HG03439 (cell line): ENCODE measurements around the gene CHST14.

ENCODE experiments used
- ATAC-seq: cut with Tn5 transposase; IDR thresholded peaks from one replicate; pipeline ENCODE4 v1.9.1; 2021; ENCODE audit warnings: mild to moderate bottlenecking, moderate library complexity; ENCODE audit not compliant: unreplicated experiment

The CHST14 gene

GRCh38 chr15:40470423-40471104, at the start of gene CHST14:
CHST14 (plus strand) TSS chr15:40470984; CDS start chr15:40471214, 230 bp downstream.
- peak; percentile 47 for ATAC-seq

GRCh38 chr15:40421246-40422157, 49.3 kb upstream of the CHST14 start:
- no peak for ATAC-seq

GRCh38 chr15:40424483-40425115, 46.2 kb upstream of the CHST14 start:
- no peak for ATAC-seq

- ATAC-seq = no peak
These were observed 45.1 kb upstream of the CHST14 start for GRCh38 chr15:40425681-40426080.

- ATAC-seq = no peak
These were observed 43.6 kb upstream of the CHST14 start for GRCh38 chr15:40427188-40427587.

GRCh38 chr15:40428185-40428584, 42.6 kb upstream of the CHST14 start:
- ATAC-seq = no peak

- no peak for ATAC-seq
These were observed 41.6 kb upstream of the CHST14 start for GRCh38 chr15:40429068-40429710.

GRCh38 chr15:40430271-40430805, 40.4 kb upstream of the CHST14 start:
- no peak for ATAC-seq

GRCh38 chr15:40435023-40435709, 35.6 kb upstream of the CHST14 start:
- no peak for ATAC-seq

GRCh38 chr15:40435710-40436089, 35.1 kb upstream of the CHST14 start:
- ATAC-seq = no peak

- no peak for ATAC-seq
These were observed 34.5 kb upstream of the CHST14 start for GRCh38 chr15:40436116-40436891.

- no peak for ATAC-seq
These were observed 33.7 kb upstream of the CHST14 start for GRCh38 chr15:40436892-40437751.

- no peak for ATAC-seq
These were observed 32.8 kb upstream of the CHST14 start for GRCh38 chr15:40437752-40438687.

- no peak for ATAC-seq
These were observed 32.1 kb upstream of the CHST14 start for GRCh38 chr15:40438712-40439111.

- no peak for ATAC-seq
These were observed 31.3 kb upstream of the CHST14 start for GRCh38 chr15:40439461-40439959.

GRCh38 chr15:40439960-40440742, 30.6 kb upstream of the CHST14 start:
- no peak for ATAC-seq
